Measurements from ENCODE around the gene SETBP1.
"Not testable (repeated sequence)": the region's sequence is repeated elsewhere in the genome, so short reads cannot be mapped to it uniquely, and the experiment has no call there.

The SETBP1 gene

DNA sequence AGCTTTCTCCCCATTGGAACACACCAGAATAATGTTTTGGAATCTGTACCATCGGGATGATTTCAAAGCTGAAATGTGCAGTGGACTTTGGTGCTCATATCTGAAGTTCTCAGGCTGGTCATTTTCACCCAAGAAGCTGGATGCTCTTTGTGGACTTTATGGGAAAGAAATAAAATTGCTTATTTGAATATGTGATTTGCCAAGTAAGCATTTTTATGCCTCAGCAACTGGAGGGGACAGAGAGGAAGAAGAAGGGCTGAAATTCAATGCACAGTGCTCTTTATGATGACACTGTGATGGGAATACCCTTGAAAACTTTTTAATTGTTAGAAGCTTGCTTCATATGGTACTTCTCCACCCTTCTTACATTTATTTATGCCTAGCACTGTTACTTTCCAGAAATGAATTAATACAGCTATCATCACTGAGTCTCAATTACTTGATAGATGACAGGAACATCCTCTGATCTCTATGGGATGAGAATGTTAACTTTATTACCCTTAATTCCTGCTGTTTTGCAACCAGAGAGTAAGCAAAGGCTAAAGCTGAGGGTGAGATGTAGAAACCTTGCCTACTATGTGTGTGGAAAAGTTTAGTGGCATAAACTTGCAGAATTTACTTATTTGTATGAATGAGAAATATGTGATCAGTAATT lies 23.6 kb downstream of the SETBP1 start:
- no peak for DNase-seq (ENCODE audit: low read depth in 2 of 2)

- no peak for DNase-seq (ENCODE audit: low read depth in 2 of 2)
Measured at GRCh38 chr18:44705075-44705675, 24.5 kb downstream of the SETBP1 start.

DNA sequence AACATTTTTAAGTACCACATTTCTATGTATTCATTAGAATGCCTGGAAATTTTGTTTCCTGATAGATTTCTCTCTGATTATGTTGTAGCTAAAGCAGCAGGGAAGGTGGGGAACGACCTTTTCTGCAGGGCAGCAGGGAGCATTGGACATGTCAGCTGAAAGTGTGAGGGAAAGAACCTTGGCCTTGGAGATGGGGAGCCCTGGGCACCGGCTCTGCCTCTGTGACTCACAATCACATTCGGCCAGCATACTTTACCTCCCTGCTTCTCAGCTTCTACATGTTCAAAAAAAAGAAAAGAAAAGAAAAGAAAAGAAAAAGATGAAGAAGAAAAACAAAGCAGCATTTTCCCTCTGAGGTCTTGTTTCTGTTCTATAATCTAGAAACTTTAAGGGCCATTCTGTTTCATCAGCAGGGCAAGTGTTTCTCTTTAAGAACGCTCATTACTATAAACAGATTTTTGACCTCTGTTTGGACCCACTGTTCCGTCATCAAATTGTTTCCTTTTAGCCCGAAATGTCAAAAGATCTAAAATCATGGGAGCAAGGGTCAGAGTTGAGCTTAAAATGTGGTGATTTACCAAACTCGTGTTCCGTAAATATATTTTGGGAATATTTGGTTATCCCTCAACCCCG lies 27.9 kb downstream of the SETBP1 start:
- DNase-seq (ENCODE audit: low read depth in 2 of 2), result no peak

DNA sequence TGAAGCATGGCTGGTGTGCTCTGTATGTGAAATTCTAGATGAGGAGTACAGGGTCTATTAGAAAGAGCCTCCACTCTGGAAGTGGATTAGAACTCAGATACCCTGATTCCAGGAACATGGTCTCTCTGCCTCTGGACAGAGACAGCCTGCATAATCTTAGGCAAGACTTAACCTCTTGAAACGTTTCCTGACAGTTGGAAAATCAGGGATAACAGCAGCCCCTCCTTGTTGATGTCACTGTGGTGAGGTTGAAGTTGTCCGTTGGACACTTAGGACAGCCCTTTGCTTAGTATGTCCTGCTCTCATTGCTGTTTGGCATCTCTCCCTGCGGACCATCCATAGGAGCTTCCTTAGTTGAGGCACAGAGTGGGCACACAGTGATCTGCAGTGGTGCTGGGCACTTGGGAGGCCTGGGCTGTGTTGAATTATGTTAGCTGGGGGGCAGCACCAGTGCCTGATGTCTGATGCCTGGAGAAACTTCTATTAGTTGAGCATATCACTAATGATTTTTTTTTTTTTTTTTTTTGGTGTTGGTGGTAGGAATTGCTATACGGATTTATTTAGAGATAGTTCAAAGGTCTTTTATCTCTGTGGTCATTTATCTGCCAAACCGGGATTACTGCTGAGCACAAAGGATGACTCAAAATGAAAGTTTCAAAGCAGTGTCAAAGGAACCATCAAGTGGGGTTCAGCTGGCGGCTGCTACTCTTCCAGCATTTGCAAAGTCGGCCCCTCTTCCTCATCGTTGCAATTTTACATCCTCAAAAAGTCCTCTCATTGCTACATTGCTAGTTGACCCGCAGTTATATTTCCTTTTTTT lies 28.8 kb downstream of the SETBP1 start:
- no peak for DNase-seq (ENCODE audit: low read depth in 2 of 2)

DNA sequence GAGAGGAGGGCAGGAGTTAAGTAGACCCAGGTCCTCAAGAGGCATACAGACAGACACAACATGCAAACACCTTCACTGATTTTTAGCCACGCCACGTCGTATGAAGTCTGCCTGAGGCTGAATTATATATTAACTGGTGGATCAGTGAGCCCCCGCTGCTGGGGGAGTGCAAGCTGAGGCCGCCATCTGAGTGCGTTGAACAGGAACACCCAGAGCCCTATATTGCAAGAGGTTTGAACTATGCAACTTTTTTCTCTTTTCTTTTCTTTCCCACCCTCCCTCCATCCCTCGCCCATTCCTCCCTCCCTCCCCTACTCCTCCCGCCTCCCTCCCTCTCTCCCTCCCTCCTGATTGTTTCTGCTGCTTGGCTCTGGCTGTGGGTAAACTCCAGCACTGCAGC lies 30.2 kb downstream of the SETBP1 start:
- no peak for DNase-seq (ENCODE audit: low read depth in 2 of 2)

DNA sequence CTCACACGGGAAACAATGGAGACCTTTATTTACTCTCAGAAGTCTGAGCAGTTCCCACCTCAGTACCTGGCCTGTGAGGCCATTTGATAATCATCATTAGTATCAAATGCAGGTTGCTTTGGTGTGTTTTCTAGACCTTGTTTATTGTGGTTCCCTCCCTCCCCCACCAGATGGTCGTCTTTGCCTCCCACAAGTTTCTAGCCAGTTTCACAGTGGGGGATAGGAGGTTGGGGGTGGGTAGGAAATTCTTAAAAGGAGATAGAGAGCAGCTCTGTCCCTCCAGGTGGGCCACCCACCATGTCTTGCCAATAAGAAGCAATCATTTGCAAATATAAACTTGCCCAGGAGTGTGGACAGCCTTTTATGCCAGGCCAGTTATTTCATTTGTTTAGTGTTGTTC lies 31.3 kb downstream of the SETBP1 start:
- no peak for DNase-seq (ENCODE audit: low read depth in 2 of 2)

- DNase-seq (ENCODE audit: low read depth in 2 of 2), result no peak
Measured at GRCh38 chr18:44713435-44713834, 32.7 kb downstream of the SETBP1 start.

GRCh38 chr18:44714376-44714775 lies 33.7 kb downstream of the SETBP1 start:
- no peak for DNase-seq (ENCODE audit: low read depth in 2 of 2)

GRCh38 chr18:44715245-44715644 lies 34.6 kb downstream of the SETBP1 start:
- no peak for DNase-seq (ENCODE audit: low read depth in 2 of 2)

DNA sequence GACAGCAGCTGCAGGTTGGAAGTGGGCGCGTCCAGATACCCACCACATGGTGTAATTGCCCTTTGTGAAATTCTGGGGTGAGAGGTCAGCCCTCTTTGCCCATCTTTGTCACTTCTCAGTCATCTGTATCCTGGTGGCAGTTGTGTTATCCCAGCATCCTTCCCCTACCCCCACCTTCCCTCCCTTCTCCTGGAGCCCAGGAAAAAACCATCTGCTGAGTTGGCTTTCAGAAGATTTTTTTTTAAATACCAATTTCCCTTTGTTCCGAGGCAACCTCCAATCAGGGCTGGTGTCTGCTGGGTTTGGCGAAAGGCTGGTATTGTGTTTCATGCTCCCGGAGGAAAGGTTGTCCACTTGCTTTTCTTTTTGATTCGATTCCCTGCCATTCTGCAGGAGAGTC lies 35.2 kb downstream of the SETBP1 start:
- DNase-seq (ENCODE audit: low read depth in 2 of 2), result no peak

DNA sequence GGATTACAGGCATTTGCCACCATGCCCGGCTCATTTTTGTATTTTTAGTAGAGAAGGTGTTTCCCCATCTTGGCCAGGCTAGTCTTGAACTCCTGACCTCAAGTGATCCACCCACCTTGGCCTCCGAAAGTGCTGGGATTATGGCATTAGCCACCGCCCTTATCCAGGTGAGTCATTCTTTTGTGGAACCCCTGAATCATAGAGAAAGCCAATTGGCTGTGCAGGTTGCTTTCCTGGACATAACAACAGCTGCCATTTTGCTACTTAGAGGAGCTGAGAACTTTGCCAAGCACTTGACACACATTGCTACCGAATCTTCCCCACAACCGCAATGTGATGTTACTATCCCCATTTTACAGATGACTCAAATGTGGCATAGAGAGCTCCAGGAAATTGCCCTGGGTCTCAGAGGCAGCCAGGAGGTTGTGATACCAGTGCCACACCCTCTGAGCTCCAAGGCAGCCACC lies 36.0 kb downstream of the SETBP1 start:
- no peak for DNase-seq (ENCODE audit: low read depth in 2 of 2)

DNA sequence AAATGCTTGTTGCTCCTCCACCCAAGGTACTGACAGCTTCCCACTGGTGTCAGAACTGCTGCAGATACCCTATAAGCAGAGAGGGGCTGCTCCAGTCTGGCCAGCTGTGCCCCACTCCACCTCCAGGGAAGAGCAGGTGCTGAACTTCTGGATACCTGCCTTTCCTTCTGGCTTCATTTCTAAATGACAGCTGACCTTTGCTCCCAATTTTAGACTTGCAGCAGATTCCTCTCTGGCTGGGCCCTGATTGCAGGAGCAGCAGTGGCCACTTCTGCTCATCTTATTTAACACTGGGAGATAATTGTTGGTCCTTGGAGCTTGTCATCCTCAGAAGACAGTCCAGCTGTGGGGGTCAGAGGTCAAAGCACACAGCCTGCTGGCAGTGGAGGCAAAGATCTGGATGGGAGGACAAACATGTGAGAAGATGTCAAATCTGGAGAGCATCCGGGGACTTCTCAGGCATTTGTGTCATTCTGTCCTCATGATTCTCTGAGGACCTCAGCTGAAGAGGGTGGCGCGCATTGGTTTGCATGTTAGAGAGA lies 38.9 kb downstream of the SETBP1 start:
- DNase-seq (ENCODE audit: low read depth in 2 of 2), result no peak

- not testable (repeated sequence) for DNase-seq (ENCODE audit: low read depth in 2 of 2)
Measured at GRCh38 chr18:44721748-44722147, 41.1 kb downstream of the SETBP1 start.

DNA sequence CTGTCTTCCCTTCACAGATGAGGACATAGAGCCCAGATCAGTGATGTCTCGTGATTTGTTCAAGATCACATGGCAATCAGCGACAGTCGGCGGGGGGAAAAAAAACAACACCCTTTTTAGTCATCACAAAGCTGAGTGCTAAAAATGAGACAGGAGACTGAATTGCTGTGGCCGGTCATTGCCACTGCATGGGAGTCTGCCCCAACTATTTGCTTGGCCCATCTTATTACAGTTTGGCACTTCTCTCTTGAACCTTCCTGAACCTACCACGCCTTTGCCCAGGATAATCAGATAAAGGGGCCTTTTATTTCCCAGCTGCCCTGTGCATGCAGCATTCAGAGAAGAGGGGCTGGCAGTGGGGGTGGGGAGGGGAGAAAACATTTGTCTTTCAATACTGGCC lies 42.7 kb downstream of the SETBP1 start:
- DNase-seq (ENCODE audit: low read depth in 2 of 2), result no peak

GRCh38 chr18:44724105-44724778 lies 43.6 kb downstream of the SETBP1 start:
- DNase-seq (ENCODE audit: low read depth in 2 of 2), result no peak

DNA sequence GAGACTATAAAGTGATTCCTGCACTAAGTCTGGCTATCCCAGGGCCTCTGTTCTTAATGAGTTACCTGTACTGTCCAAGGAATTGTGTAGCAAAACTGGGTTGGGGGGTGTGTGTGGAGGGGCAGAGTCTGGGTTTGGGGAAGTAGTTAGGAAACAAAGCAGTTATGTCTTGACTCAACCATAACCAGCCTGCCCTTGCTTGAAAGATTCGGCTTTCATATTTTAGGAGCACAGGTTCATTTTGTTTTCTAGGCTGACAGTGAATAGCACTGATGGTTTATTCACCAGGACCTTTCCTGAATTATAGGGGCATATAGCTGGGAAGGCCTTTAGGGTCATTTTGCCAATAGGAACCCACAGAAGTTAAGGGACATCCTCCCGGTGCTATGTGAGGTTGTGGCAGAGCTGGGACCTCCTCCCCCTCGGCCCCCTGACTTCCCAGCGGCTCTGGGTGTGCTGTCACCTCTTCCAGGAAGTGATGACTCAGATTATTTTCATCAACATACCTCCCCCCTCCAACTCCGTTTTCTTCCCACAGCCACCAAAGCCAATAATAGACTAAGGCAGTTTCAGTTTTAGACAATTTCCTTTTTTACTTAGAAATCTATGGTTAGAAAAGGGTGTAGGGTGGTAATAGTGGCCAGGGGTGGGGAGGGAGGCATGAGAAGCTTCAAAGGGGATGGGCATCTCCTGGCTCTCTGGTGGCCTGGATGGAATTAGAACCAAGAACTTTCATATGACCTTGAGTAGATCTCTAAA lies 44.8 kb downstream of the SETBP1 start:
- peak; percentile 58 to 61 for DNase-seq (ENCODE audit: low read depth in 2 of 2)

GRCh38 chr18:44726059-44726421 lies 45.4 kb downstream of the SETBP1 start:
- DNase-seq (ENCODE audit: low read depth in 2 of 2), result no peak

DNA sequence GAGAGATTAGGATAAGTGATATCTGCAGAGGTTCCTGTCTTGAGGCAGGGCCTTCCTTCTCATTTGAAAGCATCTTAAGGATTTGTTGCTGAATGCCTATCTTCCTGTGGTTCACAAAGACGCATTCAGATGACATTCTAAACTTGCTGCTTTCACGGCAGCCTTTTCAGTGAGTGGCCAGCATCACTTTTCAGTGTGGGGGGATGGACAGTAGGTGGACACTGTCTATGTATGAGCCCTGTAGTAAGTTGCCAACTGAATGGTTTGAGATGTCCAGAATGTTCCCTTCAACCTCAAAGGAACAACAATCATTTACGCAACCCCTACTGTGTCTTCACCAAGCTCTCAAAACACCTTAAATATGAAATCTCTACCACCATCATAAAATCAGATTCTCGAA lies 46.6 kb downstream of the SETBP1 start:
- no peak for DNase-seq (ENCODE audit: low read depth in 2 of 2)

DNA sequence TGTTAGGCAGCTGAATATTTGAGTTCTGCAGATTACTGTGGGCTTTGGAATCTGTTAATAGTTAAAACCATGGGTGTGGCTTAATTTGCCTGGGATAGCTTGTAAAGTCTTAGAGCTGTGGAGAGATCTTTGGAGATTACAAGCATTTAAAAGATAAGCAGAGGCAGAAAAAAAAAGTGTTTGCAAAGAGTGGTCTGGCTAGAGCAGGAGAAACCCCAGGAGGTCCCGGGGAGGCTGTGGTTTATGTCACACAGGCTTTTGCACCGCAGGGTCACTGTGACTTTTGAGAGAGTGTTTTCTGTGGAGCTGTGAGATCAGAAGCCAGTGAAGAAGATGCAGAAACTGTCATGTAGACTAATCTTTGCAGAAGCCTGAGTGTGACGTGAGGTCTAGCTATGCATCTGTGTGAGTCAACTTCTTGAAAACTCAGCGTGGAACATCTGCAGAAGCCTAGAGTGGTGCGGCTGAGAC lies 49.0 kb downstream of the SETBP1 start:
- DNase-seq (ENCODE audit: low read depth in 2 of 2), result peak; percentile 36 to 47

DNA sequence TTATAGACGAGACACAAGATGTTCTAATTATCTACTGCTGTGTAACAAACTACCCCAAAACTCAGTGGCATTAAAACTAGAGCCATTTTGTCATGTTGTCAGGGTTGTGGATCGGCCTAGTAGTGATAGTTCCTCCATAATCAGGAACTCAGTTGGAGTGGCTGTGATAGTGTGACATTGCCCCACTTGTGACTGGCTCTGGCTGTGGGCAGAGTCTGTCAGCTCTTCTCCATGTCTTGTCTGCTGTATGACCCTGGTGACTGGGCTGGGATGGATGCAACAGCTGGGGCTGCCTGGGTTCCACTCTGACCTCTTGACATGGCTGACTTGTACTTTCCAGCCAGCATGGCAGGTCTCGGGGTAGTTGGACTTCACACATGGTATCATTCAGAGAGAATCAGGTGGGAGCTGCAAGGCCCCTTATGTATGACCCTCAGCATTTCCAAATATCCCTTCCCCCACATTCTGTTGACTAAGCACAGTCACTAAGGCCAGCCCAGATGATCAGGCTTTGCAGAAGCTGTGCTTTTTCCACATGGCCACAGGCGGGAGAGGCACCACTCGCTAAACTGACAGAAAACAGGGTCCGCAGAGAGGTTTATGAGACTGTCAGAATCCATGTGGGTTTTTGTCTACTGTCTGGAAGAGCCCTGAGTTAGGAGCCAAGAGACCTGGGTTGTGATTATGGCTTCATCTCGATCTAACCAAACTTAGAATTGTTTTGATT lies 50.3 kb downstream of the SETBP1 start:
- DNase-seq (ENCODE audit: low read depth in 2 of 2), result no peak
